HEK293 (cell line): ENCODE data around the gene DDIT3.

Experiments used
- EGR2 ChIP-seq: fragments of 450-650 bp; formaldehyde crosslinking; IDR thresholded peaks from 2 replicates; pipeline ENCODE4 v1.5.1; 2016; ENCODE audit warnings: low read depth, missing biosample characterization, missing genetic modification characterization
- GLIS1 ChIP-seq: fragments of 450-650 bp; formaldehyde crosslinking; IDR thresholded peaks from 2 replicates; pipeline ENCODE4 v1.5.1; 2016; ENCODE audit warnings: missing biosample characterization, missing genetic modification characterization
- HOXC10 ChIP-seq: sonication (generic); formaldehyde crosslinking; IDR thresholded peaks from 2 replicates; pipeline ENCODE4 v1.8.1; 2023; ENCODE audit warnings: mild to moderate bottlenecking, missing genetic modification reagents
- KLF16 ChIP-seq: fragments of 450-650 bp; formaldehyde crosslinking; IDR thresholded peaks from 2 replicates; pipeline ENCODE4 v1.5.1; 2017; ENCODE audit warnings: missing biosample characterization, missing genetic modification characterization
- PRDM1 ChIP-seq: fragments of 450-650 bp; formaldehyde crosslinking; IDR thresholded peaks from 2 replicates; pipeline ENCODE4; 2016; ENCODE audit warnings: missing biosample characterization, missing genetic modification characterization
- SCRT1 ChIP-seq: fragments of 450-650 bp; formaldehyde crosslinking; IDR thresholded peaks from 2 replicates; pipeline ENCODE4 v1.5.1; 2016; ENCODE audit warnings: missing biosample characterization, missing genetic modification characterization, borderline replicate concordance
- ZBTB8A ChIP-seq: fragments of 450-650 bp; formaldehyde crosslinking; IDR thresholded peaks from 2 replicates; pipeline ENCODE4 v1.5.1; 2016; ENCODE audit warnings: missing biosample characterization, missing genetic modification characterization
- ZIC2 ChIP-seq: fragments of 450-650 bp; formaldehyde crosslinking; IDR thresholded peaks from 2 replicates; pipeline ENCODE4 v1.5.1; 2016; ENCODE audit warnings: missing biosample characterization, missing genetic modification characterization
- ZNF174 ChIP-seq: fragments of 450-650 bp; formaldehyde crosslinking; IDR thresholded peaks from 2 replicates; pipeline ENCODE4 v1.5.0; 2017; ENCODE audit warnings: missing biosample characterization, mild to moderate bottlenecking, missing genetic modification characterization
- ZNF223 ChIP-seq: fragments of 450-650 bp; formaldehyde crosslinking; IDR thresholded peaks from 2 replicates; pipeline ENCODE4 v1.5.1; 2016; ENCODE audit warnings: missing biosample characterization, missing genetic modification characterization
- ZNF26 ChIP-seq: fragments of 450-650 bp; formaldehyde crosslinking; IDR thresholded peaks from 2 replicates; pipeline ENCODE4 v1.5.1; 2016; ENCODE audit warnings: missing biosample characterization, missing genetic modification characterization
- ZNF280C ChIP-seq: fragments of 450-650 bp; formaldehyde crosslinking; IDR thresholded peaks from 2 replicates; pipeline ENCODE4 v1.5.1; 2016; ENCODE audit warnings: missing biosample characterization, missing genetic modification characterization
- ZNF561 ChIP-seq: fragments of 450-650 bp; IDR thresholded peaks from 2 replicates; pipeline ENCODE4 v1.5.1; 2018; ENCODE audit warnings: missing biosample characterization, missing genetic modification characterization, borderline replicate concordance
- ZNF624 ChIP-seq: fragments of 450-650 bp; formaldehyde crosslinking; IDR thresholded peaks from 2 replicates; pipeline ENCODE4 v1.5.1; 2017; ENCODE audit warnings: missing biosample characterization, missing genetic modification characterization
- ZNF626 ChIP-seq: fragments of 450-650 bp; sonication (Bioruptor Pico); formaldehyde crosslinking; IDR thresholded peaks from 2 replicates; pipeline ENCODE4 v1.5.1; 2018; ENCODE audit warnings: missing biosample characterization, missing genetic modification characterization, inconsistent platforms
- ZNF660 ChIP-seq: fragments of 450-650 bp; IDR thresholded peaks from 2 replicates; pipeline ENCODE4 v1.5.1; 2018; ENCODE audit warnings: missing biosample characterization, mild to moderate bottlenecking, missing genetic modification characterization
- ZNF670 ChIP-seq: fragments of 450-650 bp; formaldehyde crosslinking; IDR thresholded peaks from 2 replicates; pipeline ENCODE4 v1.5.1; 2016; ENCODE audit warnings: missing biosample characterization, missing genetic modification characterization, low read depth
- ZNF701 ChIP-seq: fragments of 450-650 bp; formaldehyde crosslinking; IDR thresholded peaks from 2 replicates; pipeline ENCODE4 v1.5.1; 2016; ENCODE audit warnings: missing biosample characterization, missing genetic modification characterization
- ZNF776 ChIP-seq: fragments of 450-650 bp; formaldehyde crosslinking; IDR thresholded peaks from 2 replicates; pipeline ENCODE4 v1.5.0; 2017; ENCODE audit warnings: missing biosample characterization, missing genetic modification characterization, borderline replicate concordance
- ZNF777 ChIP-seq: fragments of 450-650 bp; formaldehyde crosslinking; IDR thresholded peaks from 2 replicates; pipeline ENCODE4 v1.5.1; 2017; ENCODE audit warnings: missing biosample characterization, missing genetic modification characterization, borderline replicate concordance
- TF ChIP-seq, protein P1 (sequence below): fragments of 450-650 bp; formaldehyde crosslinking; IDR thresholded peaks from 2 replicates; pipeline ENCODE4 v1.5.1; 2016; ENCODE audit warnings: missing biosample characterization, missing genetic modification characterization
- TF ChIP-seq, protein P2 (sequence below): fragments of 450-650 bp; formaldehyde crosslinking; IDR thresholded peaks from 2 replicates; pipeline ENCODE4 v1.5.0; 2017; ENCODE audit warnings: missing biosample characterization, missing genetic modification characterization, borderline replicate concordance

DDIT3 gene

GRCh38 chr12:57488402-57489156, 31.7 kb downstream of the DDIT3 start (continued):
- TF ChIP-seq ZNF670 (tag by site-specific recombination), result no peak
- no peak for TF ChIP-seq ZNF26
- TF ChIP-seq HOXC10 (CRISPR knock-in tag), result no peak
- 0 out of 2 replicates have a peak, but pooled peaks have one; percentile 16 for TF ChIP-seq KLF16 (tag by site-specific recombination)
- TF ChIP-seq, protein P1, sequence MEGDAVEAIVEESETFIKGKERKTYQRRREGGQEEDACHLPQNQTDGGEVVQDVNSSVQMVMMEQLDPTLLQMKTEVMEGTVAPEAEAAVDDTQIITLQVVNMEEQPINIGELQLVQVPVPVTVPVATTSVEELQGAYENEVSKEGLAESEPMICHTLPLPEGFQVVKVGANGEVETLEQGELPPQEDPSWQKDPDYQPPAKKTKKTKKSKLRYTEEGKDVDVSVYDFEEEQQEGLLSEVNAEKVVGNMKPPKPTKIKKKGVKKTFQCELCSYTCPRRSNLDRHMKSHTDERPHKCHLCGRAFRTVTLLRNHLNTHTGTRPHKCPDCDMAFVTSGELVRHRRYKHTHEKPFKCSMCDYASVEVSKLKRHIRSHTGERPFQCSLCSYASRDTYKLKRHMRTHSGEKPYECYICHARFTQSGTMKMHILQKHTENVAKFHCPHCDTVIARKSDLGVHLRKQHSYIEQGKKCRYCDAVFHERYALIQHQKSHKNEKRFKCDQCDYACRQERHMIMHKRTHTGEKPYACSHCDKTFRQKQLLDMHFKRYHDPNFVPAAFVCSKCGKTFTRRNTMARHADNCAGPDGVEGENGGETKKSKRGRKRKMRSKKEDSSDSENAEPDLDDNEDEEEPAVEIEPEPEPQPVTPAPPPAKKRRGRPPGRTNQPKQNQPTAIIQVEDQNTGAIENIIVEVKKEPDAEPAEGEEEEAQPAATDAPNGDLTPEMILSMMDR (tag by site-specific recombination), result no peak
- 0 out of 2 replicates have a peak, but pooled peaks have one; percentile 24 for TF ChIP-seq ZNF280C
- TF ChIP-seq ZNF561, result no peak
- TF ChIP-seq SCRT1 (tag by site-specific recombination), result peak; percentile 83; the same call in 1 of the 2 replicates
- TF ChIP-seq ZNF701 (tag by site-specific recombination), result no peak
- no peak for TF ChIP-seq ZNF777 (tag by site-specific recombination)
- TF ChIP-seq ZIC2 (tag by site-specific recombination), result no peak
- TF ChIP-seq ZNF223, result 0 out of 2 replicates have a peak, but pooled peaks have one; percentile 20
- TF ChIP-seq PRDM1 (tag by site-specific recombination), result no peak
- TF ChIP-seq ZNF624 (tag by site-specific recombination), result no peak
- no peak for TF ChIP-seq ZNF626 (tag by site-specific recombination)
- TF ChIP-seq GLIS1 (tag by site-specific recombination), result no peak
- no peak for TF ChIP-seq EGR2 (tag by site-specific recombination)
- TF ChIP-seq ZNF660 (tag by site-specific recombination), result no peak
- no peak for TF ChIP-seq ZNF174 (tag by site-specific recombination)
- TF ChIP-seq, protein P2, sequence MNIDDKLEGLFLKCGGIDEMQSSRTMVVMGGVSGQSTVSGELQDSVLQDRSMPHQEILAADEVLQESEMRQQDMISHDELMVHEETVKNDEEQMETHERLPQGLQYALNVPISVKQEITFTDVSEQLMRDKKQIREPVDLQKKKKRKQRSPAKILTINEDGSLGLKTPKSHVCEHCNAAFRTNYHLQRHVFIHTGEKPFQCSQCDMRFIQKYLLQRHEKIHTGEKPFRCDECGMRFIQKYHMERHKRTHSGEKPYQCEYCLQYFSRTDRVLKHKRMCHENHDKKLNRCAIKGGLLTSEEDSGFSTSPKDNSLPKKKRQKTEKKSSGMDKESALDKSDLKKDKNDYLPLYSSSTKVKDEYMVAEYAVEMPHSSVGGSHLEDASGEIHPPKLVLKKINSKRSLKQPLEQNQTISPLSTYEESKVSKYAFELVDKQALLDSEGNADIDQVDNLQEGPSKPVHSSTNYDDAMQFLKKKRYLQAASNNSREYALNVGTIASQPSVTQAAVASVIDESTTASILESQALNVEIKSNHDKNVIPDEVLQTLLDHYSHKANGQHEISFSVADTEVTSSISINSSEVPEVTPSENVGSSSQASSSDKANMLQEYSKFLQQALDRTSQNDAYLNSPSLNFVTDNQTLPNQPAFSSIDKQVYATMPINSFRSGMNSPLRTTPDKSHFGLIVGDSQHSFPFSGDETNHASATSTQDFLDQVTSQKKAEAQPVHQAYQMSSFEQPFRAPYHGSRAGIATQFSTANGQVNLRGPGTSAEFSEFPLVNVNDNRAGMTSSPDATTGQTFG, result no peak
- no peak for TF ChIP-seq ZNF776 (tag by site-specific recombination)
- no peak for TF ChIP-seq ZBTB8A (tag by site-specific recombination)
